ENCODE data around the gene ACOT11.

The ACOT11 gene

DNA sequence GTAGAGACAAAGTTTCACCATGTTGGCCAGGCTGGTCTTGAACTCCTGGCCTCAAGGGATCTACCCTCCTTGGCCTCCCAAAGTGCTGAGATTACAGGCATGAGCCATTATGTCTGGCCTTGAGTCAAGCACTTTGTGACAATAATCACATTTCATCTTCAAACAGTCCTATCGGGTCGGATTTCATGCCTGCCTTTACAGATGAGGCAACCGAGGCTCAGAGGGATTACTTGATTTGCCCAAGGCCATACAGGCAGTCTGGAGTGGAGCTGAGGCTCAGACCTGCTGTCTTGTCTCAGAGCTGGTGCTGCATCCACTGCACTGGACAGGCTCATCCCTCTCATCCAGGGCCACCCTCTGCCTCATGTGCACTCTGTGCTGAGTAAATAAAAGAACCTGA is 48.7 kb downstream of the ACOT11 start:
- peak in 1 of 2 experiments; percentile 22 for DNase-seq (ENCODE audit: low spot score in 2 of 2)
- no peaks in the 10 kb centered on the region for H3K27me3 ChIP-seq (ENCODE audit: low read depth)
- no peaks in the 10 kb centered on the region for H3K4me1 ChIP-seq
- no peaks in the 10 kb centered on the region for H3K36me3 ChIP-seq (replicated peaks)
- in situ Hi-C loops (cut with MboI; ENCODE audit: low sequenced_read_pairs): no loop called here
- no peak overlapping the region for H3K4me3 ChIP-seq
- H3K9me3 ChIP-seq: no peaks in the 10 kb centered on the region

DNA sequence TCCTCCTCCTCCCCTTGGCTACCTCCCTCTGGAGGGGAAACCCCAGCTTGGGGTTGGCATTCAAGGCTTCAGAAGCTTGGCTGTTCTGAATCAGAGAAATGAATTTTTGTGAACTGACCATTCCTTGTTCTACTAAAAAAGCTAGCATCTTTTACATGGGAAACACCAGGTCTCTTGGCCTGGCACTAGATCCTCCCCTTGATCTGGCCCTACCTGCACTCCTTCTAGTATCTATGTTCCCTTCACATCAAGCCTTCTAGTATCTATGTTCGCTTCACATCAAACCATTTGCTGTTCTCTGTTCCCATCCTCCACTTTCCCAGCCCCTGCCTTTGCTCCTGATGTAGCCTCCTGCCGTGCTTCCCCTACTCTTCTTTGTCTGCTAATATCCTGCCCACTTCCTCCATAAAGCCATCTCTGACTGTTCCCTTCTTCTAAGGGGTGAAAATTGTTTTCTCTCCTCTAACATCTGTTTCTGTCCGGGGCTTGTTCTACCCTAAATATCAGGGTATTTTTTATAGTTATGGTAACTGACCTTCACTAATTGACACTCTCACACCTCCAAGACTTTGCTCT is 49.5 kb downstream of the ACOT11 start:
- H3K4me3 ChIP-seq: no peak overlapping the region
- no peaks in the 10 kb centered on the region for H3K27me3 ChIP-seq (ENCODE audit: low read depth)
- in situ Hi-C loops (cut with MboI; ENCODE audit: low sequenced_read_pairs): no loop called here
- H3K9me3 ChIP-seq: no peaks in the 10 kb centered on the region
- no peaks in the 10 kb centered on the region for H3K36me3 ChIP-seq (replicated peaks)
- DNase-seq (ENCODE audit: low spot score in 2 of 2): no peak
- no peaks in the 10 kb centered on the region for H3K4me1 ChIP-seq

DNA sequence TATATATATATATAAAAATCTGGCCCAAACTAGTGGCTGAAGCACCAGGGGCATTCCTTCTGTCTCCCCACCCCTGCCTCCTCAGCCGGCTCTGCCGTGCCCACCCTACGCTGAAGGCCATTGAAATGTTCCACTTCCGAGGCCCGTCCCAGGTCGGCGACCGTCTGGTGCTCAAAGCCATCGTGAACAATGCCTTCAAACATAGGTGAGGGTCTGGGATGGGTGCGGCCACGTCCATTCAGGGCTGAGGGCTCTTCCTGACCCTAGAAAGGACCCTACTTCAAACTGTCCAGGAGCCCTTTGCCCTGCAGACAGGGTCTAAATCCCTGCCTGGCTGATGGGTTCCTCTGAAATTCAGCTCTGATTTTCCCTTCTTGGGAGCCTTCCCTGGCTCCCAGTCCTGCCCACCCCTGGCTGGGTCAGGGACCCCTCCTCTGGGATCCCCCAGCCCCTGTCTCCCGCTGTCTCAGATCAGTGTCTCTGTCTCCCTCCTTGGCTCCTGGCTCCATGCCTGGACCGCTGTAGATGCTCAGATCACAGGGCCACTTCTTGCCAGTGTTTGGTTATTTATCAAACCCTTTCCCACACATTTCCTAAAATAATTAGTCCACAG is 51.3 kb downstream of the ACOT11 start:
- H3K4me1 ChIP-seq: no peaks in the 10 kb centered on the region
- H3K4me3 ChIP-seq: no peak overlapping the region
- H3K27me3 ChIP-seq (ENCODE audit: low read depth): no peaks in the 10 kb centered on the region
- in situ Hi-C loops (cut with MboI; ENCODE audit: low sequenced_read_pairs): no loop called here
- no peaks in the 10 kb centered on the region for H3K9me3 ChIP-seq
- DNase-seq (ENCODE audit: low spot score in 2 of 2): no peak
- H3K36me3 ChIP-seq (replicated peaks): no peaks in the 10 kb centered on the region

DNA sequence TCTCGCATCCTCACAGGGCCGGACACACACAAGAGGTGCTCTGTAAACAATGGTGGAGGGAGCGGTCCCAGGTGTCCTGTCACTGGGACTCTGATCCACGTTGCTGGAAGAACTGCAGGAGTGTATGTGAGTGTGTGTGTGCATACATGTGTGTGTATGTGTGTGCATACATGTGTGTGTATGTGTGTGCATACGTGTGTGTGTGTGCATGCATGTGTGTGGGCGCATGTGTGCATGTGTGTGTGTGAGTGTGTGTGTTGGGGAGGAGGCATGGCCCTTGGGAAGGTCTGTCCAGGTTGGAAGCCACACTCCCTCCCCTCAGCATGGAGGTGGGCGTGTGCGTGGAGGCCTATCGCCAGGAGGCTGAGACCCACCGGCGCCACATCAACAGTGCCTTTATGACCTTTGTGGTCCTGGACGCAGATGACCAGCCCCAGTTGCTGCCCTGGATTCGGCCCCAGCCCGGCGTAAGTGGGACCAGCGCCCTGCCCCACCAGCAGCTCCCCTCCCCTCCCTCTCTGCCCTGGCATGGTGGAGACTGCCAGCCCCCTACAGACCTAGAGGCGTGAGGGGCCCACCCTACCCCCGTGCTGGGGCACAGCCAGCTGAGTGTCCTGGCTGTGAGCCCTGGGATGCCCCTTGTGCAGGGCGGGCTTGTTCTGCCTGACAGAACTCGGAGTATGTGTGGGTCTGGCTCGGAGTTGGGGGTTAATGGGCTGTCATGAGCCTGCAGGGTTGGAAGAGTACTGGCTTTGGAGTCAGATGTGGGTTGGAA is 53.1 kb downstream of the ACOT11 start:
- H3K36me3 ChIP-seq (replicated peaks): no peaks in the 10 kb centered on the region
- DNase-seq (ENCODE audit: low spot score in 2 of 2): no peak
- in situ Hi-C loops (cut with MboI; ENCODE audit: low sequenced_read_pairs): no loop called here

DNA sequence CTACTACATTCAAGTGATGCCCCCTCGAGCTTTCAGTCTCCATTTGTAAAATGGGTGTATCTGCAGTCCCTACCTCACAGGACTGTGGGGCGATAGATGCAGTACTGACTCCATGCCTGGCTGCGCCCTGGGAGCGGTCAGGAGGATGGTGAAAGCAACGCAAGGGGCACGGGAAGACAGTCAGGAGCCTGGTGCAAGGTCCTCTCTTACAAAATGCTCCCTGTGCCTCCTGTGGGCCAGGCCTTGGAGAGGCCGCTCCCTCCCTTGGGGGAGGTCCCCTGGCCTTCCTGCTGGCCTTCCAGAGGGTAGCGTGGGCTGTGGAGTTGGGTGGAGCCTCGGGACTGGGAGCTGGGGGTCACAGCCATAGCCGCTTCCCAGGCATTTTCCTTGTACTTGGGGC is 53.7 kb downstream of the ACOT11 start:
- no peaks in the 10 kb centered on the region for H3K27me3 ChIP-seq (ENCODE audit: low read depth)
- H3K4me3 ChIP-seq: no peak overlapping the region
- in situ Hi-C loops (cut with MboI; ENCODE audit: low sequenced_read_pairs): no loop called here
- no peaks in the 10 kb centered on the region for H3K36me3 ChIP-seq (replicated peaks)
- no peak for DNase-seq (ENCODE audit: low spot score in 2 of 2)
- no peaks in the 10 kb centered on the region for H3K4me1 ChIP-seq
- no peaks in the 10 kb centered on the region for H3K9me3 ChIP-seq

More for the DNA sequence above, 53.1 kb downstream of the ACOT11 start:
- no peaks in the 10 kb centered on the region for H3K4me1 ChIP-seq
- H3K4me3 ChIP-seq: no peak overlapping the region
- H3K27me3 ChIP-seq (ENCODE audit: low read depth): no peaks in the 10 kb centered on the region
- no peaks in the 10 kb centered on the region for H3K9me3 ChIP-seq

DNA sequence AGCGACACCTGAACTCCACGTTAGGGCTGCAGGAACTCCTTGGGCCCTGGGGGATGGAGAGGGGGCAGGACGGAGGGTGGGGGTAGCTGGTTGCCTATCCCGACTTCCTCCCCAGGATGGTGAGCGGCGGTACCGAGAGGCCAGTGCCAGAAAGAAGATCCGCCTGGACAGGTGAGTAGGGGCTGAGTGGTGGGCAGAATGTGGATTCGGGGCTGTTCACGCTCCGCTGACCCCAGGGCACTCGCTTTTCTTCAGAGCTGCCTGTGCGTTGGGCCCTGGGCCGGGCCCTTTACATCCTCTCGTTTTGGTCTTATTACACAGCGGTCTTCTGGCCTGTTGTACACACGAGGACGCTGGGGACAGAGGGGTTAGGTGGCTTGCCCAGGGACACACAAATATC is 54.5 kb downstream of the ACOT11 start:
- in situ Hi-C loops (cut with MboI; ENCODE audit: low sequenced_read_pairs): no loop called here
- DNase-seq (ENCODE audit: low spot score in 2 of 2): no peak
- Histone ChIP-seq H3K4me1 (no peaks in the 10 kb centered on the region), H3K27me3 (ENCODE audit: low read depth) (no peaks in the 10 kb centered on the region), H3K4me3 (no peak overlapping the region), H3K36me3 (replicated peaks) (no peaks in the 10 kb centered on the region), H3K9me3 (no peaks in the 10 kb centered on the region)

DNA sequence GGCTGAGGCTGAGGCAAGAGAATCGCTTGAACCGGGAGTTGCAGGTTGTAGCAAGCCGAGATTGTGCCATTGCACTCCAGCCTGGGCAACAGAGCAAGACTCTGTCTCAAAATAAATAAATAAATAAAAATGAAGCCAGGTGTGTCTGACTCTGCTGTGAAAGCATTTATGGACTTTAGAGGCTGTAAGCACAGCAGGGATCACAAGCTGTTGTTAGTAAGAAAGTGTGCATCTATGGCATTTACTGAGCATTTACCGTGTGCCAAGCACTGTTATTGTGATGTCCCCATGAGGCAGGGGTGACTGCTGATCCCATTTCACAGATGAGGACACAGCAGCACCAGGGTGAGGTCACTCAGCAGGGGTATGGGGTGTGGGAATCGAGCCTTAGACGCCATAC is 55.2 kb downstream of the ACOT11 start:
- no peaks in the 10 kb centered on the region for H3K4me1 ChIP-seq
- no peak for DNase-seq (ENCODE audit: low spot score in 2 of 2)
- H3K9me3 ChIP-seq: no peaks in the 10 kb centered on the region
- in situ Hi-C loops (cut with MboI; ENCODE audit: low sequenced_read_pairs): no loop called here
- no peaks in the 10 kb centered on the region for H3K27me3 ChIP-seq (ENCODE audit: low read depth)
- H3K4me3 ChIP-seq: no peak overlapping the region
- H3K36me3 ChIP-seq (replicated peaks): no peaks in the 10 kb centered on the region

DNA sequence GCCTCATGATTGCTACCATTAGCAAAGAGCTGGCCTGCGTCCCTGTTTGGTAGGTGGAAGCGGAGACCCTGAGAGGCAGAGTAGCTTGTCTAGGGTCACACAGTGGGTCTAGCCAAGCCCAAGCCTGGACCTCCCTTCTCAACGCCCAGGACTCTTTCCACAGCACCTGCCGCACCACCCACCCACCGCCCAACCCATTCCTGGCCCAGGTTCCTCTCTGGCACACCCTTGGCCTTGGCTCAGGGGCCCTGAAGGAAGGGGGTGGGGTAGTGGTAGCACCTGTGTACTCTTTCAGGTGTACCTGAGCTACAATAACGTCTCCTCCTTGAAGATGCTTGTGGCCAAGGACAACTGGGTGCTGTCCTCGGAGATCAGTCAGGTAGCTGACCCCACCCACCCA is 56.0 kb downstream of the ACOT11 start:
- Histone ChIP-seq H3K4me1 (no peaks in the 10 kb centered on the region), H3K27me3 (ENCODE audit: low read depth) (no peaks in the 10 kb centered on the region), H3K36me3 (replicated peaks) (no peaks in the 10 kb centered on the region), H3K9me3 (no peaks in the 10 kb centered on the region), H3K4me3 (no peak overlapping the region)
- no peak for DNase-seq (ENCODE audit: low spot score in 2 of 2)
- in situ Hi-C loops (cut with MboI; ENCODE audit: low sequenced_read_pairs): no loop called here

DNA sequence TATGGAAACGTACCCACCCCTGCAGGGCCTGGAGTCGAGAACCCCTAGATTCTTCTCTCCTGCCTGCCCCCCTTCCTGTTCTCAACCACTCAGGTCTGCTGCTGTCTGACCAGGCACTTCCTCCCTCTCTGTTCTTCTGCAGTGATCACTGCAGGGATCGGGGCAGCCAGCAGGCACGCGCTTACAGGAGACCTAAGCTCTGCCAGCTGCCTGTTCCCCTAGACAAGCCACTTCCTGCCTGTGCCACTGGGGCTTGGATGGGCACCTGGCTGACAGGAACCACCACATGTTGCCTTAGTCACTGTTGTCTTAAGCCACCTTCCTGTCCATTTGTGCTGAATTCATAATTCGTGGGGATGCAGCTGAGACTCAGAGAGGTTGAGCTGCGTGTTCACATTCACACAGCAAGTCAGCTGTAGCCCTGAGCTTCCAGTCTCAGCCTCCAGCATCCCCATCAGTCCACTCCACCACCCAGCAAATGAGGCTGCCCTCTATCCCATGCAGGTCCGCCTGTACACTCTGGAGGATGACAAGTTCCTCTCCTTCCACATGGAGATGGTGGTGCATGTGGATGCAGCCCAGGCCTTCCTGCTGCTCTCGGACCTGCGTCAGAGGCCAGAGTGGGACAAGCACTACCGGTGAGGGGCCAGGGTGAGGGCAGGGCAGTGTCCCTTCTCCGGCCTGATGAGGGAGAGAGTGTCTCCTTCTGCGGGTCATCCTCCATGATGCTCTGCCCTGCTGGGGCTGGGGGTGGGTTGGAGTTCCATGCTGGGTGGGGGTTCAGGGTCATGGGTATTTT is 56.7 kb downstream of the ACOT11 start:
- Histone ChIP-seq H3K4me3 (no peak overlapping the region), H3K27me3 (ENCODE audit: low read depth) (no peaks in the 10 kb centered on the region), H3K36me3 (replicated peaks) (no peaks in the 10 kb centered on the region), H3K9me3 (no peaks in the 10 kb centered on the region), H3K4me1 (no peaks in the 10 kb centered on the region)
- in situ Hi-C loops (cut with MboI; ENCODE audit: low sequenced_read_pairs): no loop called here
- DNase-seq (ENCODE audit: low spot score in 2 of 2): no peak

DNA sequence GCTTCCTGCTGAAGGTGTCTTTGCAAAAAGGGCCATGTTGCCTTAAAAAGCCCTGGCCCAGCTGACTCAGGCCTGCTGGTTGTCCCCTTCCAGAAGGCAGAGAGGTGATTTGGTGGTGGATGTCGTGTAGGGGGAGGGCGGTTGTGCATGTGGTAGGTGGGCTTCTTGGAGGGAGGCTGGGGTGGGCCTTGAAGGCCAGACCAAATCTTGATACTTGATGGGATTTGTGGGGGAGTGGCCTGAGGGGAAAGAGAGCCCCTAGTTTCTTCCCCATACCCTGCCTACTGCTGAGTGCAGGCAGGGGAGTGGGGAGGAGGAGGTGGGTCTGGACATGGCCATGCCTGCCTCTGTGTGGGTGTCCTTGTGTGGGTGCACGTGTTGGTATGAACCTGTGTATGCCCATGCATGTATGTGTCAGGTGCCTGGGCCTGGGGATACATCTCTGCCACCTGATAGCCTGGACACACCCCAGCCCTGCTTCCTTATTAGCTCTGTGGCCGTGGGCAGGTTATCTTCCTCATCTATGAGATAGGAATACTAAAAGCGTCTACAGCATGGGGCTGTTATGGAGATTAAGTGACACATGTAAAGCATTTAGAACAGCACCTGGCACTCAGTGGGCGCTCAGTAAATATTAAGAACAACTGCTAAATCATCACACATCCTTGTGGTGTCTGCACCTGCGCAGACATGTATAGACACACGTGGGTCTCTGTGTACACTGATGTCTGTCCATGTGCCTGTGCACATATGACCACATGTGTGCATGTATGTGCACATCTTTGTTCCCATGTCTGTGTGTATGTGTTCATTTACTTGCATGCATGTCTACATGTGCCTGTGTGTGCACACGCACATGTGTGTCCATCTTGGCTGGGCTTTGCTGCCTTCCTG is 58.3 kb downstream of the ACOT11 start:
- Histone ChIP-seq H3K4me3 (no peak overlapping the region), H3K27me3 (ENCODE audit: low read depth) (no peaks in the 10 kb centered on the region), H3K36me3 (replicated peaks) (no peaks in the 10 kb centered on the region), H3K4me1 (no peaks in the 10 kb centered on the region), H3K9me3 (no peaks in the 10 kb centered on the region)
- in situ Hi-C loops (cut with MboI; ENCODE audit: low sequenced_read_pairs): no loop called here
- DNase-seq (ENCODE audit: low spot score in 2 of 2): no peak

DNA sequence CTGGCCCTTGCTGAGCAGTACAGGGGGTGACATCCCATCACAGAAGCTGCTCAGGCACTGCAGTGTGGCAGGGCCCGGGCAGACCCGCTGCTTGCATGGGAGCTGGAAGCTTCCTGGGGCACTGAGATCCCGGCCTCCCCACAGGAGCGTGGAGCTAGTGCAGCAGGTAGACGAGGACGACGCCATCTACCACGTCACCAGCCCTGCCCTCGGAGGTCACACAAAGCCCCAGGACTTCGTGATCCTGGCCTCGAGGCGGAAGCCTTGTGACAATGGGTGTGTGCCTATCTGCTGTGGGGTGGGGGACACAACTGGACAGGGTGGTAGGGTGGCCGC is 58.9 kb downstream of the ACOT11 start:
- H3K36me3 ChIP-seq (replicated peaks): no peaks in the 10 kb centered on the region
- H3K27me3 ChIP-seq (ENCODE audit: low read depth): no peaks in the 10 kb centered on the region
- no peaks in the 10 kb centered on the region for H3K9me3 ChIP-seq
- no peak for DNase-seq (ENCODE audit: low spot score in 2 of 2)
- in situ Hi-C loops (cut with MboI; ENCODE audit: low sequenced_read_pairs): no loop called here
- H3K4me3 ChIP-seq: no peak overlapping the region
- H3K4me1 ChIP-seq: no peaks in the 10 kb centered on the region

DNA sequence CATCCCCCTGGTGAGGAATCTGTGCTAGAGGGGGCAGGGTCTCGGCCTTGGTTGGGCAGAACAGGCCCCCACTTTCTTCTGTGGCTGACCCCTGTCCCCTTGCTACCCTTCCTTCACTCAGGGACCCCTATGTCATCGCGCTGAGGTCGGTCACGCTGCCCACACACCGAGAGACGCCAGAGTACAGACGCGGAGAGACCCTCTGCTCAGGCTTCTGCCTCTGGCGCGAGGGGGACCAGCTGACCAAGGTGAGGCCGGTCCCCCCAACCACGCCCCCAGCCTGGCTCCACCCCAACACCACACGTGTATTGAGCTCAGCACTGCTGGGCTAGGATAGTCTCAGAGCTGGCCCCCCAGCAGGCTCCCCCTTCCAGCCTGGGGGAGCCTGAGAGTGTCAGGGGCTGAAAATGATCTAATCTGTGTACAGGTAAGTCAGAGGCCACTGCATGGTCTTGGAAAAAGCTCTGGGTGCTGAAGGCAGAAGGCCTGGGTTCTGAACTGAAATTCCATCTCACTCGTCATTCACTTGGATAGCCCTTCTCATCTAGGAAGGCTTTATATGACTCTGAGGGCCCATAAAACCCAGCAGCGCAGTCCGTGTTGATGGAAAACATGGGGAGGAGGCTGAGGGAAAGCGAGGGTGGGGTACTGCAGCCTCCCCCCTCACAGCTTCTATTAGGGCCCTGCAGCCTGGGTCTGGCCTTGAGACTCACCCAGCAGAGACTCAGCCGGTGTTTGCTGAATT is 60.0 kb downstream of the ACOT11 start:
- in situ Hi-C loops (cut with MboI; ENCODE audit: low sequenced_read_pairs): no loop called here
- Histone ChIP-seq H3K4me1 (no peaks in the 10 kb centered on the region), H3K4me3 (no peak overlapping the region), H3K36me3 (replicated peaks) (no peaks in the 10 kb centered on the region), H3K27me3 (ENCODE audit: low read depth) (no peaks in the 10 kb centered on the region), H3K9me3 (no peaks in the 10 kb centered on the region)
- DNase-seq (ENCODE audit: low spot score in 2 of 2): no peak
